HG03571 (cell line): ENCODE measurements around the gene SPATA33.
"Not testable (repeated sequence)": the region's sequence is repeated elsewhere in the genome, so short reads cannot be mapped to it uniquely, and the experiment has no call there.

ENCODE experiments used
- ATAC-seq: cut with Tn5 transposase; IDR thresholded peaks from one replicate; pipeline ENCODE4 v1.9.1; 2021; ENCODE audit not compliant: unreplicated experiment

Gene SPATA33

DNA sequence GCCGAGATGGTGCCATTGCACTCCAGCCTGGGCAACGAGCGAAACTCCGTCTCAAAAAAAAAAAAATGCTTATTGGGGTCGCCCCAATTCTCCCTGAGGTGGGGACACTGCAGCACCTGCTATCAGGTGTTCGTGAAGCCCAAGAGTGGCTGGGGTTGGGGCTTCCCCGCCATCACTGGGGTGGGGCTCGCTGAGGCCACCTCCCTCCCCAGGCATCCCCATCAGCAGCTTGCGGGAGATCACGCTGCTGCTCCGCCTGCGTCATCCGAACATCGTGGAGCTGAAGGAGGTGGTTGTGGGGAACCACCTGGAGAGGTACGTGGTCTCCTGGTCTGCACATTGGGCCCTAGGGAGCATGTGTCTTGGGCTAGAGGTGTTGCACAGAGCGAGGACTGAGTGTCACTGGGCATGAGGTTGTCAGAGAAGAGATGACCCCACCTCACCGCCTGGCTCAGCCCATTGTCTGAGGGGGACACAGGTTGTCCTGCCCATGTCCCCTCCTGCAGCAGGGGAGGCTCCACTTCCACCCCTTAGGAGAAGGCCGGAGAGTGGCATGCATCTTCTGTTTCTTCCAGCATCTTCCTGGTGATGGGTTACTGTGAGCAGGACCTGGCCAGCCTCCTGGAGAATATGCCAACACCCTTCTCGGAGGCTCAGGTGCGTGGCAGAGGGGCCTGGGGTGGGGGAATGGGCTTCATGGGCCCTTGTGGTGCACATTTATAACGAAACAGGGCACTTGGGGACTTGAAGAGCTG lies 33.8 kb downstream of the SPATA33 start:
- no peak for ATAC-seq

GRCh38 chr16:89691986-89692569 lies 34.4 kb downstream of the SPATA33 start:
- no peak for ATAC-seq

GRCh38 chr16:89693289-89693731 lies 35.7 kb downstream of the SPATA33 start:
- ATAC-seq: no peak

GRCh38 chr16:89693931-89694783 lies 36.5 kb downstream of the SPATA33 start:
- ATAC-seq: no peak

- not testable (repeated sequence) for ATAC-seq
Measured at GRCh38 chr16:89694784-89695085, 37.1 kb downstream of the SPATA33 start.

- no peak for ATAC-seq
Measured at GRCh38 chr16:89695086-89695874, 37.6 kb downstream of the SPATA33 start.

DNA sequence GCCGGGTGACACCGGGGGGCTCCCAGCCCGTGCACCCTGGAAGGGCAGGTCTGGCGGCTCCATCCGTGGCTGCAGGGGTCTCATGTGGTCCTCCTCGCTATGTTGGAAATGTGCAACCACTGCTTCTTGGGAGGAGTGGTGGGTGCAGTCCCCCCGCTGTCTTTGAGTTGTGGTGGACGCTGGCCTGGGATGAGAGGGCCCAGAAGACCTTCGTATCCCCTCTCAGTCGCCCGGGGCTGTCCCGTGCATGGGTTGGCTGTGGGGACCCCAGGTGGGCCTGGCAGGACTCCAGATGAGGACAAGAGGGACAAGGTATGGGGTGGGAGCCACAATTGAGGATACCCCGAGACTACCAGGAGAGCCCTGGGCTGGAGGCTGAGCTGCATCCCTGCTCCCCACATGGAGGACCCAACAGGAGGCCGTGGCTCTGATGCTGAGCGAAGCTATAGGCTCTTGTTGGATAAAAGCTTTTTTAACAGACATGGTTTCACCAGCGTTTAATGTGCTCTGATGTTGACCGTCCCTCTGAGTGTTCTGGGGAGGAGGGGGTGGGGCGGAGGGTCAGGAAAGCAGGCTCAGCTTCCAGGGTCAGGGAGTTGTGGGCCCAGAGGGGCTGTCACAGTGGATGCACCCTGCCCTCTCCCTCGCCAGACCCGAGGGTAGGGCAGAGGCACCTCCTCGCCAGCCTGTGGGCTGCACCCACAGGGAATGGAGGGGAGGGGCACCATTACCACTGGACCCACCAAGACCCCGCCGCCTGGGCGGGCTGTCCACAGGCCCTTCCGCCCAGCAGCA lies 38.4 kb downstream of the SPATA33 start:
- ATAC-seq: no peak

GRCh38 chr16:89696670-89697128 lies 39.1 kb downstream of the SPATA33 start:
- no peak for ATAC-seq

DNA sequence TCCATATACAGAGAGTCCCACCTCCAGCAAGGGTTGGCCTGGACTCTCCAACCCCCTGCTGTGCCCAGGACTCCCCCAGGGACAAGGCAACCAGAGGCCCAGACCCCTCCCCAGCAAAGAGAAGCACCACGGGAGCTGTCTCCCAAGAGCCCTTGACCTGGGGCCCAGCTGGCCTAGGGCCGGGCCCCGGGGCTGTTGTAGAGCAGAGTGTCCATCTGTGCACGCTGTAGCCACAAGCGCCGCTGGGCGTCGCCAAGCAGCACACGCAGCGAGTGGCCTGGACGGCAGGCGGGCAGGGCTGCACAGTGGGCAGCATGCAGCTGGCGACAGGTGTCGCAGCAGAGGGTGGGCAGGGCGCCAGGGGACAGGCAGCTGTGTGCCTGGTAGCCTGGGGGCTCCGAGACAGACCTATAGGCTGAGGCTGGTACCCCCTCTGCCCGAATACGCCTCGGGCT lies 39.6 kb downstream of the SPATA33 start:
- ATAC-seq: no peak

- no peak for ATAC-seq
Measured at GRCh38 chr16:89697616-89698331, 40.1 kb downstream of the SPATA33 start.

- ATAC-seq: not testable (repeated sequence)
Measured at GRCh38 chr16:89698717-89699116, 41.1 kb downstream of the SPATA33 start.

DNA sequence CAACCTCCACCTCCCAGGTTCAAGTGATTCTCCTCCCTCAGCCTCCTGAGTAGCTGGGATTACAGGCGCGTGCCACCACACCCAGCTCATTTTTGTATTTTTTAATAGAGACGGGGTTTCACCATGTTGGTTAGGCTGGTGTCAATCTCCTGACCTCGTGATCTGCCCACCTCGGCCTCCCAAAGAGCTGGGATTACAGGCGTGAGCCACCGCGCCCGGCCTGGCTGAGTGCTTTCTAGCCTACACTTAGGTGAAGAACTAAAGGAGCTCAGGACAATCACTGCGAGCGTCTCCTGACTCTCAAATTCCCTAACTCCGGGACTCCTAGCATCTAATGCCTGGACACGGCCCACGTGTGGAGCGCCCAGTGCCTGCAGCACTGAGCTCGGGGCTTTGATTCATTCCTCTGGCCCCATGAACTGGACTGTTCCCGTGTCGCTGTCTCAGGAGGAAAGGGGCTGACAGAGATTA lies 42.0 kb downstream of the SPATA33 start:
- ATAC-seq: not testable (repeated sequence)

DNA sequence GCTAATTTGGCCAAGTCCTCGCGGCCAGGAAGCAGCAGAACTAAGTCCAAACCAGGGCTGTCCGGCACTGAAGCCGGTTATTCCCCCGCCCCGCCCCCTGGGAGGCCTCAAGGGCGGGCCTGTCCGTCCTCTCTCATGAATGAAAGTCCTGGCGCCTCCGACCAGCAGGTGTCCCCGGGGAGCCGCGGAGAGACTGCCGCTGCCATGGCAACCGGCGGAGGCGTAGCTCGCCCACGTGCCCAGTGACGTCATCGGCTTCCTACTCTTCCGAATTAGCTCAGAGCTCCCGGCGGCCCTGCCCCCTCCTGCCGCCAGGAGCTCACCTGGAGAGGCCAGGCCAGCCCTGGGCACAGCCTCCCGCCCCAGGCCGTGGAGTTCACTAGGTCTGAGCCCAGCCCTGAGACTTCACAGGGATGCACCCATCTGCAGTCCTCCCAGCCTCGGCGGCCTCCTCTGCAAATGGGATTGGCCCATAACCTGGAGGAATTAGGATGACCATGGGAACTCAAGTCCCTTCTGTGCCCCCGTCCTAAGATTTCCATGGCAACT lies 42.5 kb downstream of the SPATA33 start:
- ATAC-seq: peak; percentile 40

- peak; percentile 3 for ATAC-seq
Measured at GRCh38 chr16:89700649-89701424, 43.2 kb downstream of the SPATA33 start.

DNA sequence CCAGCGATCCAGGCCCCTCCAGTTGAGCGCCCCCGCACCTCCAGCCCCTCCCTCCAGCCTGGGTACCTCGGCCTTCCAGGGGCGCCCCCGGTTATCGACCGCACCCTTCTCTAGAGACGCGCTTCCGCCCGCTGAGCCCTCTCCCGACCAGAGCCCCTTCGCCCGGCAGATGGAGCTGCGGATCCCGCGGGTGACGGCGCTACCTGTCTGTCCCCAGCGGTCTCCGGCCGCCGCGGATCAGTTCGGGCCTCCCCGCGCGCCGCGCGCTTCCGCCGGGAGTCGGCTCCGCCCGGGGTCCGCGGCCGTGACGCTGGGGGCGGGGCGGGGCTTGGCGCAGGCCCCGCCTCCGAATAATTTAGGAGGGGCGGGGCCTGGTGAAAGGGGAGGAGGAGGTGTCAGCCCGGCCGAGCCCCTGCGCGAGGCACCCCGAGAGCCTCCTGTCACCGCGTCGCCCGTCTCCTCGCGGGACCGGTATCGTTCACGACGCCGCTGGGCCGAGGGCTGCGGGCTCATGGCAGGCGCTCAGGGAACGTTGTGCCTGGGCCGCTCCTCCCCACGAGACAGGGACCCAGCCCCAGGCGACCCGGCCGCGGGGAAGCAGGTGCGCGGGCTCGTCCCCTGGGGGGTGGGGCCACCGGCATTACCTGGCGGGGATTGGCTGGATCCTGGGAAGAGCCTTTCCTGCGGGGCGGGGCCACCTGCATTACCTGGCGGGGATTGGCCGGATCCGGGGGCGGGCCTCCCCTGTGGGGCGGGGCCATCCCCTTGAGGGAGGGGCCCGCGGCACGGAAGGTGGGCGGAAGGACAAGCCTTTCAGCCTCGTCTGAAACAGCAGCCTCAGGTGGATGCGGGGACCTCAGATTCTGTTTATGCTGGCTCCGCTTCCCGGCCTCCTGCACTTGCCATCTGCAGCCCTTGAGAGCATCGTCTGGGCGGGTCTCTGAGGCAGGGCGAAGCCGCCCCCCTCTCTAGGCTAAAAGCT lies 44.1 kb downstream of the SPATA33 start, which contains the start of gene SPATA2L:
SPATA2L (minus strand) TSS at position 281 of the 982 bp plus-strand sequence. CDS start 473 bp downstream, outside the sequence.
- ATAC-seq: peak; percentile 59

- ATAC-seq: no peak
Measured at GRCh38 chr16:89704281-89704680, 46.6 kb downstream of the SPATA33 start.

- ATAC-seq: no peak
Measured at GRCh38 chr16:89705006-89705405, 47.4 kb downstream of the SPATA33 start.
